PC-3 (cell line): ENCODE data around the gene TTLL10. TPM values are rescaled to one million over a fixed set of nuclear protein-coding genes. Genes with fewer than 3 reads are reported as not detected.

Experiments used
- ATAC-seq: fragments of 200-7000 bp; cut with Tn5 transposase; 2 replicates; pipeline ENCODE4 v1.9.1; 2020; ENCODE audit warnings: mild to moderate bottlenecking, moderate library complexity
- BruUV-seq: library from RNA; stranded (reverse); fragments of 400-500 nt; replicated peaks from 2 replicates; lab custom pipeline; 2021; lab: Mats Ljungman, UMichigan
- CTCF ChIA-PET: fragments of 300-600 bp; sonication (Branson Sonifier 250); formaldehyde crosslinking; loops from one replicate; lab custom pipeline; 2022; ENCODE audit warnings: antibody characterized with exemption; lab: Charles Lee
- POLR2A ChIA-PET: fragments of 300-600 bp; sonication (Branson Sonifier 250); formaldehyde crosslinking; loops from one replicate; lab custom pipeline; 2022; ENCODE audit warnings: antibody characterized with exemption; ENCODE audit not compliant: unreplicated experiment; lab: Charles Lee
- DNase-seq: peaks from one replicate; pipeline ENCODE4 v3.0.0-alpha.2; 2015
- H2AFZ ChIP-seq: fragments of 300-600 bp; sonication (generic); 2 replicates; pipeline ENCODE4 v1.6.0; 2016; ENCODE audit warnings: antibody characterized with exemption, low read length
- H3F3A ChIP-seq: fragments of 300-600 bp; sonication (generic); one replicate; pipeline ENCODE4 v1.6.0; 2017; ENCODE audit warnings: antibody characterized with exemption, low read length, control low read depth, mild to moderate bottlenecking; ENCODE audit not compliant: unreplicated experiment
- H3K27ac ChIP-seq: fragments of 300-600 bp; sonication (generic); 2 replicates; pipeline ENCODE4 v1.5.1; 2016; ENCODE audit warnings: mild to moderate bottlenecking, low read length
- H3K27me3 ChIP-seq: fragments of 300-600 bp; sonication (generic); 2 replicates; pipeline ENCODE4 v1.6.1; 2016; ENCODE audit warnings: low read length, mixed read lengths
- H3K36me3 ChIP-seq: fragments of 300-600 bp; sonication (generic); 2 replicates; pipeline ENCODE4 v1.6.1; 2016; ENCODE audit warnings: low read depth, mixed run types, low read length, mixed read lengths
- H3K4me1 ChIP-seq: fragments of 300-600 bp; sonication (generic); 2 replicates; pipeline ENCODE4 v1.5.1; 2016; ENCODE audit warnings: low read length; ENCODE audit not compliant: insufficient read depth
- H3K4me2 ChIP-seq: fragments of 300-600 bp; sonication (generic); 2 replicates; pipeline ENCODE4 v1.6.0; 2016; ENCODE audit warnings: low read length
- H3K4me3 ChIP-seq: fragments of 300-600 bp; sonication (generic); 2 replicates; pipeline ENCODE4 v1.5.1; 2016; ENCODE audit warnings: mild to moderate bottlenecking, low read length, mixed read lengths
- H3K79me2 ChIP-seq: fragments of 300-600 bp; sonication (generic); 2 replicates; pipeline ENCODE4 v1.6.1; 2017; ENCODE audit warnings: low read length, mixed read lengths
- H3K9ac ChIP-seq: fragments of 300-600 bp; sonication (generic); 2 replicates; pipeline ENCODE4 v1.6.0; 2016; ENCODE audit warnings: mild to moderate bottlenecking, low read length
- H3K9me2 ChIP-seq: fragments of 300-600 bp; sonication (generic); replicated peaks from 2 replicates; pipeline ENCODE4 v1.6.1; 2016; ENCODE audit warnings: mixed run types, low read length, mixed read lengths
- H3K9me3 ChIP-seq: fragments of 300-600 bp; sonication (generic); 2 replicates; pipeline ENCODE4 v1.6.1; 2016; ENCODE audit warnings: low read length, mixed read lengths
- H4K20me1 ChIP-seq: fragments of 300-600 bp; sonication (generic); 2 replicates; pipeline ENCODE4 v1.6.1; 2016; ENCODE audit warnings: low read length, mixed read lengths
- EZH2 ChIP-seq: fragments of 300-600 bp; sonication (generic); IDR thresholded peaks from one replicate; pipeline ENCODE4 v1.6.1; 2017; ENCODE audit warnings: antibody characterized with exemption, mild to moderate bottlenecking, low read length; ENCODE audit not compliant: unreplicated experiment
- EZH2phosphoT487 ChIP-seq: fragments of 300-600 bp; sonication (generic); IDR thresholded peaks from 2 replicates; pipeline ENCODE4 v1.6.1; 2018; ENCODE audit warnings: mild to moderate bottlenecking, antibody characterized with exemption, low read length, borderline replicate concordance
- intact Hi-C: fragments of 100-400 bp; cut with micrococcal nuclease; formaldehyde crosslinking; loops from 2 replicates; pipeline ENCODE4 v1.9.0; 2023
- total RNA-seq: library from RNA; depleted of rRNA; stranded (reverse); fragments of >200 nt; gene quantifications from 2 replicates; pipeline ENCODE4 v1.2.3, GENCODE V29; 2014
- TF ChIP-seq, protein P1 (sequence below): fragments of 300-600 bp; sonication (generic); conservative IDR thresholded peaks from 2 replicates; pipeline ENCODE4 v1.5.1; 2017; ENCODE audit warnings: antibody characterized with exemption, low read depth, mild to moderate bottlenecking, low read length

TTLL10 gene
- total RNA-seq, 1 experiment from 2014 or later, result 0.36 TPM

- Histone ChIP-seq H3K36me3 (no peaks in the 10 kb centered on the region), H2AFZ (peak overlapping the region; percentile 46; the same call in 1 of the 2 replicates), H3K79me2 (no peaks in the 10 kb centered on the region), H3K4me2 (peak overlapping the region; percentile 96), H3K4me1 (peaks cover 17% of the 10 kb centered on the region; the same call in 1 of the 2 replicates), H4K20me1 (no peaks in the 10 kb centered on the region), H3K27me3 (no peaks in the 10 kb centered on the region), H3K9ac (no peak overlapping the region), H3K27ac (no peak overlapping the region), H3K9me2 (no peaks in the 10 kb centered on the region), H3K4me3 (peak overlapping the region; percentile 44), H3K9me3 (no peaks in the 10 kb centered on the region), H3F3A (no peaks in the 10 kb centered on the region)
- intact Hi-C loops, result no loop called here
- DNase-seq, result peak; percentile 47
- ChIA-PET CTCF (no interaction called here), POLR2A (interaction anchor here (0.6 to 0.7 kb wide), 2 partner anchors 11 to 20 kb away, joined by 3 to 9 read pairs; no protein-coding TSS in a partner anchor)
- no TSS peak for BruUV-seq
- ATAC-seq, result peak; percentile 62
- TF ChIP-seq EZH2phosphoT487, result no peak
- TF ChIP-seq, protein P1, sequence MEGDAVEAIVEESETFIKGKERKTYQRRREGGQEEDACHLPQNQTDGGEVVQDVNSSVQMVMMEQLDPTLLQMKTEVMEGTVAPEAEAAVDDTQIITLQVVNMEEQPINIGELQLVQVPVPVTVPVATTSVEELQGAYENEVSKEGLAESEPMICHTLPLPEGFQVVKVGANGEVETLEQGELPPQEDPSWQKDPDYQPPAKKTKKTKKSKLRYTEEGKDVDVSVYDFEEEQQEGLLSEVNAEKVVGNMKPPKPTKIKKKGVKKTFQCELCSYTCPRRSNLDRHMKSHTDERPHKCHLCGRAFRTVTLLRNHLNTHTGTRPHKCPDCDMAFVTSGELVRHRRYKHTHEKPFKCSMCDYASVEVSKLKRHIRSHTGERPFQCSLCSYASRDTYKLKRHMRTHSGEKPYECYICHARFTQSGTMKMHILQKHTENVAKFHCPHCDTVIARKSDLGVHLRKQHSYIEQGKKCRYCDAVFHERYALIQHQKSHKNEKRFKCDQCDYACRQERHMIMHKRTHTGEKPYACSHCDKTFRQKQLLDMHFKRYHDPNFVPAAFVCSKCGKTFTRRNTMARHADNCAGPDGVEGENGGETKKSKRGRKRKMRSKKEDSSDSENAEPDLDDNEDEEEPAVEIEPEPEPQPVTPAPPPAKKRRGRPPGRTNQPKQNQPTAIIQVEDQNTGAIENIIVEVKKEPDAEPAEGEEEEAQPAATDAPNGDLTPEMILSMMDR, result no peak
- no peak for TF ChIP-seq EZH2
Observed at GRCh38 chr1:1136547-1137230, 37.0 kb upstream of the TTLL10 start.

GRCh38 chr1:1137256-1138045 lies 36.2 kb upstream of the TTLL10 start:
- Histone ChIP-seq H3K9me3 (no peaks in the 10 kb centered on the region), H3K4me3 (peak overlapping the region; percentile 70), H2AFZ (peak overlapping the region; percentile 73), H3K27ac (no peak overlapping the region), H4K20me1 (no peaks in the 10 kb centered on the region), H3K79me2 (no peaks in the 10 kb centered on the region), H3K9me2 (no peaks in the 10 kb centered on the region), H3K27me3 (no peaks in the 10 kb centered on the region), H3K4me2 (peak overlapping the region; percentile 96), H3K4me1 (peaks cover 17% of the 10 kb centered on the region; the same call in 1 of the 2 replicates), H3K36me3 (no peaks in the 10 kb centered on the region), H3K9ac (no peak overlapping the region), H3F3A (no peaks in the 10 kb centered on the region)
- ChIA-PET CTCF (no interaction called here), POLR2A (interaction anchor here (0.6 to 0.7 kb wide), 2 partner anchors 11 to 21 kb away, joined by 3 to 9 read pairs; no protein-coding TSS in a partner anchor)
- DNase-seq (no peak), ATAC-seq (peak; percentile 26)
- no peak for TF ChIP-seq EZH2phosphoT487
- TF ChIP-seq, protein P1, result no peak
- TF ChIP-seq EZH2, result no peak
- BruUV-seq, result no TSS peak
- intact Hi-C loops, result no loop called here
